ENCODE data around the gene DGKD.

Gene DGKD

DNA sequence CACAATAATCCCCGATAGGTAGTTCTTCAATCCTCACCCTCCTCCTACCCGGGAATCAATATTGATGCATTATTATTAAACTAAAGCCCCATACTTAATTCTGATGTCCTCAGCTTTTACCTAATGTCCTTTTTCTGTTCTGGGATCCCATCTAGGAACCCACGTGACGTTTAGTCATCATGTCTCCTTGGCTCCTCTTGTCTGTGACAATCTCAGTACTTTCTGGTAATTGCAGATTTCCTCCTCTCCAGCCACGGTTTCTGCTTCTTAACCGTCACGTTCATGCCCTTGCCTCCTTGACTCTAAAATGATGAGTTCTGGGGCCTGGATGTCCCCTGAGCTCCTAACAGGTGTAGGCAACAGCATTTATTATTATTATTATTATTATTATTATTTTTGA is 2.9 kb upstream of the DGKD start:
- ATAC-seq = no peak
- TF ChIP-seq ISL1 (CRISPR knock-in tag; IDR thresholded peaks at IDR 0.05) (no peak), TOX (CRISPR knock-in tag; IDR thresholded peaks at IDR 0.05; ENCODE audit: borderline replicate concordance) (no peak), TCF4 (CRISPR knock-in tag; IDR thresholded peaks at IDR 0.05; ENCODE audit: borderline replicate concordance) (no peak), SNAI2 (CRISPR knock-in tag; IDR thresholded peaks at IDR 0.05) (no peak), ZNF565 (CRISPR knock-in tag; conservative IDR thresholded peaks at IDR 0.05; ENCODE audit: low read depth) (no peak), CREB5 (CRISPR knock-in tag; IDR thresholded peaks at IDR 0.05; ENCODE audit: low read depth) (no peak), ZC3H10 (CRISPR knock-in tag; IDR thresholded peaks at IDR 0.05) (no peak), ARNTL (CRISPR knock-in tag; IDR thresholded peaks at IDR 0.05; ENCODE audit: borderline replicate concordance, low read depth) (no peak), BACH2 (CRISPR knock-in tag; IDR thresholded peaks at IDR 0.05; ENCODE audit: borderline replicate concordance) (no peak), RARB (CRISPR knock-in tag; IDR thresholded peaks at IDR 0.05) (no peak)

DNA sequence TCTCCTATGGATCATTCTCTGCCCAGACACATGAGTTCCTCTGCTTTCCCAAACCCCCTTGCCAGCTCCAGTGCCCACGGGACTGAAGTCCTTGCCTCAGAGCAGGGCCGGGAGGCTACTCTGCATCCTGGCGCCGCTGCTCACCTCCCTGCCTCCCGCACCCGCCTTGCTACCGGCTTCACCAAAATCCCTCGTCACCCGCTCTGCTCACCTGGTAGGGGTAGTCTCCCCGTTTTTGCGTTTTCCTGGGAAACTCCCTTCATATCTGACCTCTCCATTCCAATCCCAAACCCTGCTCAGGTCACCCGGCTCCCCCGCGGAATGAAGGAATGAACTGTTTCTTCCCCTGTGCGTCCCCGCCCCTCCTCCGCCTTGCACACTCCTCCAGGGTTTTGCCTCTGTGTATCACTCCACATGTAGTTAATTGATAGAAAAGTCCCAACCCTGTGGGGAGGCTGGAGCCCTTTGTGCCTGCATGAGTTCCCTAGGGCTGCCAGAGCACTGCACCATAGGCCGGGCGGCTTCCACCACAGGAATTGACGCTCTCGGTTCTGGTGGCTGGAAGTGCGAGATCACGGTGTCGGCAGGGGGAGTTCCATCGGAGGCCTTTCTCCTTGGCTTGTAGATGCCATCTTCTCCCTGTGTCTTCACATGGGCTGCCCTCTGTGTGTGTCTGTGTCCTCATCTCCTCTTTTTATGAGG is 2.0 kb upstream of the DGKD start:
- ATAC-seq = no peak
- no peak for TF ChIP-seq ARNTL (CRISPR knock-in tag; IDR thresholded peaks at IDR 0.05; ENCODE audit: borderline replicate concordance, low read depth)
- no peak for TF ChIP-seq RARB (CRISPR knock-in tag; IDR thresholded peaks at IDR 0.05)
- no peak for TF ChIP-seq GLIS3 (CRISPR knock-in tag; IDR thresholded peaks at IDR 0.05)
- TF ChIP-seq TCF4 (CRISPR knock-in tag; IDR thresholded peaks at IDR 0.05; ENCODE audit: borderline replicate concordance) = no peak
- no peak for TF ChIP-seq OSR1 (CRISPR knock-in tag; IDR thresholded peaks at IDR 0.05)
- TF ChIP-seq ZFP3 (CRISPR knock-in tag; IDR thresholded peaks at IDR 0.05) = no peak
- TF ChIP-seq ZFP30 (CRISPR knock-in tag; IDR thresholded peaks at IDR 0.05) = no peak
- no peak for TF ChIP-seq ISL1 (CRISPR knock-in tag; IDR thresholded peaks at IDR 0.05)
- no peak for TF ChIP-seq SNAI2 (CRISPR knock-in tag; IDR thresholded peaks at IDR 0.05)

DNA sequence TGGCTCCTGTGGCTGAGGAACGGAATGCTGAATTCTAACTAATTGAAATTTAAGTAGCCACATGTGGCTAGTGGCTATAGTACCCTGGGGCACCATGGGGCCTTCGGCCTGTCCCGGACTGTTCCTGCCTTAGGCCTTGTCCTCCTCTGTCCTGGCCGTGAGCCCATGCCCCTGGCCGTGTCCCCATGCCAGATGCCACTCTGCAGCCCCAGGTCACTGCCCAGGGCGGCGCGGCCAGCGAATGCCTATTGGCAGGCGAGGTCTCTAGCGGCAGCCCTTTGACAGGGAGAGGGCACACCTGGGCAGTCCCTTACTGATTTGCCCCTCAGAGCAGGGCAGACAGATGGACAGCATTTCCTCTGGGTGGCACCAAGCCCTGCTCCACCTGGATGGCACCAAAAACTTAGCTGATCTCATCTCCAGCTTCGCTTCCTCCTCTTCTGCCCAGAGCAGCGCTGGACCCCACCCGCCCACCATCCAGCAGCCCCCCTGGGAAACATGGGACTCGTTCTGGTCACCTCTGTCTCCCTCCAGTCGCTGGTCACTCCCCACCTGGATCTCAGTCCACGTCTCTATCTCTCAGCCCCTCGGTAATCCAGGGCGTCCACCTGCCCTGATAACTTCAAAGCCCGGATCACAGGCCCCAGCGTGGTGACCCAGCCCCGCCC is 1.1 kb upstream of the DGKD start:
- TF ChIP-seq ZFP3 (CRISPR knock-in tag; IDR thresholded peaks at IDR 0.05) (no peak), SNAI2 (CRISPR knock-in tag; IDR thresholded peaks at IDR 0.05) (no peak), PPARA (CRISPR knock-in tag; IDR thresholded peaks at IDR 0.05; ENCODE audit: borderline replicate concordance) (no peak), CREB5 (CRISPR knock-in tag; IDR thresholded peaks at IDR 0.05; ENCODE audit: low read depth) (no peak)
- TF ChIP-seq, protein P1, sequence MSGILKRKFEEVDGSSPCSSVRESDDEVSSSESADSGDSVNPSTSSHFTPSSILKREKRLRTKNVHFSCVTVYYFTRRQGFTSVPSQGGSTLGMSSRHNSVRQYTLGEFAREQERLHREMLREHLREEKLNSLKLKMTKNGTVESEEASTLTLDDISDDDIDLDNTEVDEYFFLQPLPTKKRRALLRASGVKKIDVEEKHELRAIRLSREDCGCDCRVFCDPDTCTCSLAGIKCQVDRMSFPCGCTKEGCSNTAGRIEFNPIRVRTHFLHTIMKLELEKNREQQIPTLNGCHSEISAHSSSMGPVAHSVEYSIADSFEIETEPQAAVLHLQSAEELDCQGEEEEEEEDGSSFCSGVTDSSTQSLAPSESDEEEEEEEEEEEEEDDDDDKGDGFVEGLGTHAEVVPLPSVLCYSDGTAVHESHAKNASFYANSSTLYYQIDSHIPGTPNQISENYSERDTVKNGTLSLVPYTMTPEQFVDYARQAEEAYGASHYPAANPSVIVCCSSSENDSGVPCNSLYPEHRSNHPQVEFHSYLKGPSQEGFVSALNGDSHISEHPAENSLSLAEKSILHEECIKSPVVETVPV (CRISPR knock-in tag; IDR thresholded peaks at IDR 0.05) = no peak
- no peak for ATAC-seq

GRCh38 chr2:233354500-233354924 is 218 bp downstream of the DGKD start:
- no peak for ATAC-seq
- no peak for TF ChIP-seq ZC3H10 (CRISPR knock-in tag; IDR thresholded peaks at IDR 0.05)

DNA sequence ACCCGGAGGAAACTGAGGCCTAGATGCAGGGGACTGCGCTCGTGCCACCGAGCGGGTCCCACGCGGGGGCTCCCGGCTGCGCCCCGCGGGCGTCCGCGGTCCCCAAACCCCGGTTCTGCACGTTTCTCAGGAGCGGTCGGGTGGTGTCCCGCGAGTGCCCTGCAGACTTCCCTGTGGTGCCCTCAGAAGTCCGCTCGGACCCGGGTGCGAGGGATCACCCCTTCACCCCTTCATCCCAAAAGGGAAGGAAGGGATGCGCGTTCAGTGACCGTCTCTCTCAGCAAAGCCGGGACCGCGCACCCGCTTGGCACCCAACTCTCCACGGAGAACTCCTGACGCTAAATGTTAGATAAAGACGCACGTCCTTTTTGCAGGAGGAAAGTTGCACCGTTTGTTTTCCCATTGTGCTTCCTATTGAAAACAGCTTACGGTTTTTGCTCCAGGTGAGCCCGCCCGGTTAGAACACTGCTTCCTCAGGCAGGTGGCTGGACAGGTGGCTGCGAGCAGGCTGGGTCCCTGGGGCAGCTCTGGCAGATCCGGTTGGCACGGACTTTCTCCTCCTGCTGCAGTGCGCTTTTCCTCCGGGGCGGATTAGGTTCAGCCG is 779 bp downstream of the DGKD start:
- ATAC-seq = no peak
- TF ChIP-seq, protein P1 (CRISPR knock-in tag; IDR thresholded peaks at IDR 0.05) = no peak
- TF ChIP-seq ESRRG (CRISPR knock-in tag; IDR thresholded peaks at IDR 0.05) = no peak
- no peak for TF ChIP-seq POU6F1 (CRISPR knock-in tag; IDR thresholded peaks at IDR 0.05; ENCODE audit: borderline replicate concordance, low read depth)
- no peak for TF ChIP-seq SNAI2 (CRISPR knock-in tag; IDR thresholded peaks at IDR 0.05)
- TF ChIP-seq GLIS3 (CRISPR knock-in tag; IDR thresholded peaks at IDR 0.05) = no peak
- no peak for TF ChIP-seq TOX (CRISPR knock-in tag; IDR thresholded peaks at IDR 0.05; ENCODE audit: borderline replicate concordance)
- no peak for TF ChIP-seq ZNF8 (CRISPR knock-in tag; IDR thresholded peaks at IDR 0.05)
- TF ChIP-seq CREB5 (CRISPR knock-in tag; IDR thresholded peaks at IDR 0.05; ENCODE audit: low read depth) = no peak
- TF ChIP-seq CSDC2 (CRISPR knock-in tag; IDR thresholded peaks at IDR 0.05) = no peak

Measured in SK-N-SH treated with all-trans-retinoic acid at 6 μM for 48 hours (cell line).